ENCODE results near the gene PCDH15. TPM values are rescaled to one million over a fixed set of nuclear protein-coding genes. Genes with fewer than 3 reads are reported as not detected.

The PCDH15 gene
- total RNA-seq, 1 donor from 2014 or later, result not detected

DNA sequence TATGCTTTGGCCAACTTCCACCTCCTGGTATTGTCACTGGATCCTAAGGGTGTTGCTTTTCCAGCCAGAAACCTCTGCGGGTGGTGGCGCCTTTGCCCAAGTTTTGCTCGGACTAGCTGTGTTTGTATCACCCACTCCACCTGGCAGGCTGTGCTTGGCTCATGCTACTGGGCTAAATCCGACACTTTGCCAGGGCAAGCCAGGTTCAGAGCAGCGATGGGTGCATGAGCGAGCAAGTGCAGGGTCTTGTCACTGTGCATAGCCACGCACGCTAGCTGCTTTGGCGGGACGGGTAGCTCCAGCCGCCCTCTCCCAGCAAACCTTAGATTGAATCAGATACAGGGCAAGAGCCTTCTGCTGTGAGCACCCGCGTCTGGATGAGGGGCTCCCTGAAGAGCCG lies 737.5 kb downstream of the PCDH15 start:
- Histone ChIP-seq H3K9me3 (ENCODE audit: insufficient read depth, low read depth, low read length) (no peaks in the 10 kb centered on the region), H4K20me1 (ENCODE audit: insufficient read depth, low read length) (no peaks in the 10 kb centered on the region), H3K27me3 (ENCODE audit: insufficient read depth, low read length) (no peaks in the 10 kb centered on the region), H3K36me3 (ENCODE audit: insufficient read depth, low read length) (no peaks in the 10 kb centered on the region), H3K4me1 (ENCODE audit: insufficient read depth, low read length) (no peaks in the 10 kb centered on the region), H3K4me2 (ENCODE audit: low read length) (no peak overlapping the region), H3K79me2 (ENCODE audit: insufficient read depth, low read length) (no peaks in the 10 kb centered on the region), H3K9ac (ENCODE audit: low read length) (no peak overlapping the region), H2AFZ (ENCODE audit: low read depth, low read length) (no peak overlapping the region), H3K4me3 (ENCODE audit: insufficient read depth, low read depth, low read length) (no peak overlapping the region), H3K27ac (ENCODE audit: low read depth, low read length) (no peak overlapping the region)
- Mint-ChIP-seq H3K9me3 (ENCODE audit: unreplicated experiment) (no peaks in the 10 kb centered on the region), H3K4me1 (ENCODE audit: low read depth, unreplicated experiment) (no peaks in the 10 kb centered on the region), H3K27ac (ENCODE audit: unreplicated experiment) (no peak overlapping the region), H3K36me3 (ENCODE audit: low read depth, unreplicated experiment) (no peaks in the 10 kb centered on the region), H3K27me3 (ENCODE audit: low read depth, unreplicated experiment) (no peaks in the 10 kb centered on the region), H3K4me3 (ENCODE audit: unreplicated experiment) (no peak overlapping the region)
- TF ChIP-seq, protein P1, sequence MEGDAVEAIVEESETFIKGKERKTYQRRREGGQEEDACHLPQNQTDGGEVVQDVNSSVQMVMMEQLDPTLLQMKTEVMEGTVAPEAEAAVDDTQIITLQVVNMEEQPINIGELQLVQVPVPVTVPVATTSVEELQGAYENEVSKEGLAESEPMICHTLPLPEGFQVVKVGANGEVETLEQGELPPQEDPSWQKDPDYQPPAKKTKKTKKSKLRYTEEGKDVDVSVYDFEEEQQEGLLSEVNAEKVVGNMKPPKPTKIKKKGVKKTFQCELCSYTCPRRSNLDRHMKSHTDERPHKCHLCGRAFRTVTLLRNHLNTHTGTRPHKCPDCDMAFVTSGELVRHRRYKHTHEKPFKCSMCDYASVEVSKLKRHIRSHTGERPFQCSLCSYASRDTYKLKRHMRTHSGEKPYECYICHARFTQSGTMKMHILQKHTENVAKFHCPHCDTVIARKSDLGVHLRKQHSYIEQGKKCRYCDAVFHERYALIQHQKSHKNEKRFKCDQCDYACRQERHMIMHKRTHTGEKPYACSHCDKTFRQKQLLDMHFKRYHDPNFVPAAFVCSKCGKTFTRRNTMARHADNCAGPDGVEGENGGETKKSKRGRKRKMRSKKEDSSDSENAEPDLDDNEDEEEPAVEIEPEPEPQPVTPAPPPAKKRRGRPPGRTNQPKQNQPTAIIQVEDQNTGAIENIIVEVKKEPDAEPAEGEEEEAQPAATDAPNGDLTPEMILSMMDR (IDR thresholded peaks at IDR 0.05; ENCODE audit: insufficient read depth, low read depth, low read length), result no peak
- no peak for TF ChIP-seq EZH2 (IDR thresholded peaks at IDR 0.05; ENCODE audit: insufficient read depth, low read length)
- DNase-seq (ENCODE audit: low read depth) (no peak), FAIRE-seq (no peak)

DNA sequence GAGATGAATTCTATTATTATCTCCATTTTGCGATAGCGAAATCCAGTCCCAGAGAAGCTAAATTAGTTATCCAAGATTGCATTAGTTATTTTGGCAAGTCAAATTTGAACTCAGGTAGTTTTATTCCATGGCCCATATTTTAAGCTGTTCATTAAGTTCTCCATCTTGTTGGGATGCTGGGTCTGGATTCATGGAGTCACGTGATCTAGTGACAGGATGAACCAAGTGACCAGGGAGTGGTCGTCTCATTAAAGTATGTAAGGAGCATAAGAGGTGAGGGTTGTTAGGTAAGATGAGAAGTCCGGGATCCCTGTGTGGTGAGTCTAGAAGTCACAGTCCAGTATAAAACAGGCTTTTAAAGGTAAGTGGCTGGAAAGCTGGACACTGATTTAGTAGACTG lies 740.5 kb downstream of the PCDH15 start:
- TF ChIP-seq, protein P1 (IDR thresholded peaks at IDR 0.05; ENCODE audit: insufficient read depth, low read depth, low read length), result no peak
- TF ChIP-seq EZH2 (IDR thresholded peaks at IDR 0.05; ENCODE audit: insufficient read depth, low read length), result no peak
- H2AFZ ChIP-seq (ENCODE audit: low read depth, low read length), result no peak overlapping the region
- H3K27ac Mint-ChIP-seq (ENCODE audit: unreplicated experiment), result no peak overlapping the region
- DNase-seq (ENCODE audit: low read depth) (no peak), FAIRE-seq (no peak)
- H3K4me1 ChIP-seq (ENCODE audit: insufficient read depth, low read length), result no peaks in the 10 kb centered on the region
- H3K27me3 ChIP-seq (ENCODE audit: insufficient read depth, low read length), result no peaks in the 10 kb centered on the region
- no peak overlapping the region for H3K27ac ChIP-seq (ENCODE audit: low read depth, low read length)
- no peaks in the 10 kb centered on the region for H3K9me3 ChIP-seq (ENCODE audit: insufficient read depth, low read depth, low read length)
- no peaks in the 10 kb centered on the region for H4K20me1 ChIP-seq (ENCODE audit: insufficient read depth, low read length)
- H3K9ac ChIP-seq (ENCODE audit: low read length), result no peak overlapping the region
- H3K4me2 ChIP-seq (ENCODE audit: low read length), result no peak overlapping the region
- H3K4me1 Mint-ChIP-seq (ENCODE audit: low read depth, unreplicated experiment), result no peaks in the 10 kb centered on the region
- H3K4me3 Mint-ChIP-seq (ENCODE audit: unreplicated experiment), result no peak overlapping the region
- H3K4me3 ChIP-seq (ENCODE audit: insufficient read depth, low read depth, low read length), result no peak overlapping the region
- H3K9me3 Mint-ChIP-seq (ENCODE audit: unreplicated experiment), result peaks cover 11% of the 10 kb centered on the region
- H3K27me3 Mint-ChIP-seq (ENCODE audit: low read depth, unreplicated experiment), result no peaks in the 10 kb centered on the region
- H3K36me3 ChIP-seq (ENCODE audit: insufficient read depth, low read length), result no peaks in the 10 kb centered on the region
- no peaks in the 10 kb centered on the region for H3K79me2 ChIP-seq (ENCODE audit: insufficient read depth, low read length)
- peaks cover 3% of the 10 kb centered on the region for H3K36me3 Mint-ChIP-seq (ENCODE audit: low read depth, unreplicated experiment)

DNA sequence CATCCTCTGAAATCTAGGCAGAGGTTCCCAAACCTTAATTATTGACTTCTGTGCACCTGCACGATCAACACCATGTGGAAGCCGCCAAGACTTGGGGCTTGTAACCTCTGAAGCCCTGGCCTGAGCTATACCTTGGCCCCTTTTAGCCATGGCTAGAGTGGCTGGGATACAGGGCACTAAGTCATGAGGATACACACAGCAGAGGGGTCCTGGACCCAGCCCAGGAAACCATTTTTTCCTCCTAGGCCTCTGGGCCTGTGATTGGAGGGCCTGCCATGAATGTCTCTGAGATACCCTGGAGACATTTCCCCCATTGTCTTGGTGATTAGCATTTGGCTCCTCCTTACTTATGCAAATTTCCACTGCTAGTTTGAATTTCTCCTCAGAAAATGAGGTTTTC lies 743.7 kb downstream of the PCDH15 start:
- H3K4me1 ChIP-seq (ENCODE audit: insufficient read depth, low read length), result no peaks in the 10 kb centered on the region
- H3K36me3 ChIP-seq (ENCODE audit: insufficient read depth, low read length), result no peaks in the 10 kb centered on the region
- H3K27me3 Mint-ChIP-seq (ENCODE audit: low read depth, unreplicated experiment), result no peaks in the 10 kb centered on the region
- TF ChIP-seq, protein P1 (IDR thresholded peaks at IDR 0.05; ENCODE audit: insufficient read depth, low read depth, low read length), result no peak
- TF ChIP-seq EZH2 (IDR thresholded peaks at IDR 0.05; ENCODE audit: insufficient read depth, low read length), result no peak
- H3K4me3 ChIP-seq (ENCODE audit: insufficient read depth, low read depth, low read length), result no peak overlapping the region
- H3K36me3 Mint-ChIP-seq (ENCODE audit: low read depth, unreplicated experiment), result peaks cover 3% of the 10 kb centered on the region
- H3K4me2 ChIP-seq (ENCODE audit: low read length), result no peak overlapping the region
- no peaks in the 10 kb centered on the region for H3K9me3 ChIP-seq (ENCODE audit: insufficient read depth, low read depth, low read length)
- H3K27me3 ChIP-seq (ENCODE audit: insufficient read depth, low read length), result no peaks in the 10 kb centered on the region
- no peaks in the 10 kb centered on the region for H3K4me1 Mint-ChIP-seq (ENCODE audit: low read depth, unreplicated experiment)
- H3K27ac Mint-ChIP-seq (ENCODE audit: unreplicated experiment), result no peak overlapping the region
- H3K4me3 Mint-ChIP-seq (ENCODE audit: unreplicated experiment), result no peak overlapping the region
- no peak for DNase-seq (ENCODE audit: low read depth)
- H3K27ac ChIP-seq (ENCODE audit: low read depth, low read length), result no peak overlapping the region
- FAIRE-seq, result no peak
- no peak overlapping the region for H2AFZ ChIP-seq (ENCODE audit: low read depth, low read length)
- H4K20me1 ChIP-seq (ENCODE audit: insufficient read depth, low read length), result no peaks in the 10 kb centered on the region
- no peak overlapping the region for H3K9ac ChIP-seq (ENCODE audit: low read length)
- no peaks in the 10 kb centered on the region for H3K79me2 ChIP-seq (ENCODE audit: insufficient read depth, low read length)
- peaks cover 11% of the 10 kb centered on the region for H3K9me3 Mint-ChIP-seq (ENCODE audit: unreplicated experiment)
